HG03060 (cell line): Measurements from ENCODE around the gene DEFB126.
"Not testable (repeated sequence)": the region's sequence is repeated elsewhere in the genome, so short reads cannot be mapped to it uniquely, and the experiment has no call there.

ENCODE experiments used
- ATAC-seq: cut with Tn5 transposase; IDR thresholded peaks from one replicate; pipeline ENCODE4 v1.9.1; 2021; ENCODE audit warnings: low read depth, moderate number of reproducible peaks; ENCODE audit not compliant: unreplicated experiment

Gene DEFB126

GRCh38 chr20:142290-142689, at the start of gene DEFB126:
DEFB126 (plus strand) TSS chr20:142590; CDS start chr20:142629, 39 bp downstream.
- no peak for ATAC-seq

DNA sequence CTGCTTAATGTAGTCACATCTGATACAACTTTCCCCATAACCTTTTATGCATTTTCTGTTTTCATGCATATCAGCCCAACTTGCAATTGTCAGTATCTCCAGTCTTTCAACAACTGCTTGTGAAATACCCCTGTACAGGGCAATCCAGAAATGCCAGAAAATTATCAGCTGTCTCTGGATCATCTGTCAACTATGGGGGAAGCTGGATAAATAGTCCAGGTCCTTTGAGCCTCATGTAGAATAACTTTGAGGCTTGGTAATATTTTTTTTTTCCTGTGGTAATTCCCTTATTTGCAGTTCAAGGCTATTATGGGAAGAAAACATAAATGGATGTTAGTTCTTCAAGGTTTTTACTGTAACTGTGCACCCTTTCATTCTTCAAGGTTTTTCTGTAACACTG, 48.7 kb upstream of the DEFB126 start:
- ATAC-seq = no peak

DNA sequence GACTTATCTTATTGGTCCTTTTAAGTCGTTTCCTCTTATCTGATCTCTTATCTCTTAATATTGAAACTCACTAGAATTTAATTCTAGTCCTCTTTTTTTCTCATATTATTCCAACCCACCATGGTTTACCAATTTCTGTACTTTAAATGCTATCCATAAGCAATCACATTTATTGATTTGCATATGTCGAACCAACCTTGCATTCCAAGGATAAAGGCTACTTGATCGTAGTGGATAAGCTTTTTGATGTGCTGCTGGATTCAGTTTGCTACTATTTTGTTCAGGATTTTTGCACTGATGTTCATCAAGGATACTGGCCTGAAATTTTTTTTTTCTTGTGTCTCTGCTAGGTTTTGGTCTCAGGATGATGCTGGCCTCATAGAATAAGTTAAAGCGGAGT, 47.2 kb upstream of the DEFB126 start:
- no peak for ATAC-seq

- not testable (repeated sequence) for ATAC-seq
These were observed 44.7 kb upstream of the DEFB126 start for GRCh38 chr20:97691-98090.

DNA sequence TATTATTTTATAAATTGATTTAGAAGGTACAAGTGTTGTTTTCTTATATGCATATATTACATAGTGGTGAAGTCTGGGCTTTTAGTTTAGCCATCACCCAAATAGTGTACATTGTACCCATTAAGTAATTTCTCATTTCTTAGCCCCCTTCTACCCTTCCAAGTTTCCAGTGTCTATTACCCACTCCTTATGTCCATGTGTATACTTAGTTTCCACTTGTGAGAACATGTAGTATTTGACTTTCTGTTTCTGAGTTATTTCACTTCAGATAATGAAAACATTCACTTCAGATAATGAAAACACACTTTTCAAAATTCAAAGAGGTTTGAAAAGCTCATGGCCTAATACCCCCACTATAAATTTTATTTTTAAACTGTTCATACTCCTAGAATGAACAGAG, 40.4 kb upstream of the DEFB126 start:
- no peak for ATAC-seq

DNA sequence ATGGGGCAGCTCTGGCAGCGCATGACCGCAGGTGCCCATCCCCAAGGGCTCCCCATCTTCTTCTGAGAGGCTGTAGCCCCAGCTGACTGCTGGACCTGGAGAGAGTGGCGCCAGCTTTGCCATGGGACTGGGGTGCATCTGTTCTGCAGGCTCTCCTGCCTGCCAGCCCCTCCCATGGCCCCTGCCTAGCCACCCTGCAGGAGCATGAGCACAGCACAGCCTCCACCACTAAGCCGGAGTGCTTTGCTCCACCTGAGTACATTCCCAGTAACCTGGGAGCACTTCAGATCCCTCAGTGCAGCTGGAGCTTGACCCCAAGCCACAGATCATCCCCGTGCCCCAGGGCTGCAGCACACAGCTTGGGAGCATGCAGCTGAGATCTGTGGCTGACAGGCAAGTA, 38.9 kb upstream of the DEFB126 start:
- no peak for ATAC-seq

GRCh38 chr20:112396-112795, 30.0 kb upstream of the DEFB126 start:
- ATAC-seq = no peak

- ATAC-seq = no peak
These were observed 24.9 kb upstream of the DEFB126 start for GRCh38 chr20:117518-117917.

- ATAC-seq = not testable (repeated sequence)
These were observed 12.5 kb upstream of the DEFB126 start for GRCh38 chr20:129786-130323.

- no peak for ATAC-seq
These were observed 4.5 kb upstream of the DEFB126 start for GRCh38 chr20:137668-138490.

DNA sequence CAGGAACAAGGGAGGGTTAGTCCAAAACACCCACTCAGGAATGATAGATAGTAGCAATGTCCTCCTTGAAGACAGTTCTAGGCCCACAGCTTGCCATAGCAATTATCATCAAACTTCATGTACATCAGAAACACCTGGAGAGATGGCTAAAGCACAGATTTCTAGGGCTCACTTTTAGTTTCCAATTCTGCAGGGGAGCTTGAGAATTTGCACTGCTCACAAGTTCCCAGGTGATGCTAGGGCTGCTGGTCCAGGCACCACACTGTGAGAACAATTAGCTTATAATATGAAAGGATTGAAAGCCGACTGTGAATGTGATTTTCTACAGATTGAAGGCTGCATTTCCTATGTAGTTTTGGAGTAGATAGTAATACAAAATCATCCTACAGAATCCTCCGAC, 3.5 kb downstream of the DEFB126 start:
- no peak for ATAC-seq

DNA sequence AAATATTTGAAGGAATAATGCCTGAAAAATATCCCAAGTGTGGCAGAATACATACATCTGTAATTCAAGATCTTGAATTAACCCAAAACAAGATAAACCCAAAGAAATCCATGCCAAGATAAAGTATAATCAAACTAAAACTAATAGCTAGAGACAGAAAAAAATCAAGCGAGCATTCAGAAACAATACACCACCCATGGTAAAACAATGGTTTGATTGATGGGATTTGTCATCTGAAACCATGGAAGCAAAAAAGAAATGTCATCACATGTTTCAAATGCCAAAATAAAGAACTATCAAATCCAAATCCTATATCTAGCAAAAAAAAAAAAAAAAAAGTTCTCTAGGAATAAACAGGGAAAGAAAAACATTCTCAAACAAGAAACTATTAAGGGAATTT, 9.7 kb downstream of the DEFB126 start:
- no peak for ATAC-seq

- no peak for ATAC-seq
These were observed 14.8 kb downstream of the DEFB126 start, which contains the start of gene DEFB127 for GRCh38 chr20:157154-157553. DEFB127 (plus strand) TSS chr20:157454; CDS start chr20:157545, 91 bp downstream.

DNA sequence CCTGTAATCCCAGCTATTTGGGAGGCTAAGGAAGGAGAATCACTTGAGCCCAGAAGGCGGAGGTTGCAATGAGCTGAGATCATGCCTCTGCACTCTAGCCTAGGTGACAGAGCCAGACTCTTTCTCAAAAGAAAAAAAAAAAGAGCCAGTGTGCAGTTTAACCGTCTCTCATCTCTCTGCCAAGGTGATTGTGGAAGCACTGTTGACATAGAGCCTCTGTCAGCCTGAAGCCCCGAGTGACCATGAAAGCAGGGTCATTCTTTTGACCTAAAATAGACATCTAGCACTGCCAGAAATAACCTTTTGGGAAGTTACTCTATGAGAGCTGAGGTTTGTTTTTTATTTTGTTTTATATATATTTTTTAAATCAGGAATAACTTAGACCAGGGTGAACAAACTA, 22.2 kb downstream of the DEFB126 start:
- no peak for ATAC-seq

GRCh38 chr20:168876-169275, 26.5 kb downstream of the DEFB126 start:
- ATAC-seq = no peak

GRCh38 chr20:184288-184687, 41.9 kb downstream of the DEFB126 start:
- ATAC-seq = no peak

DNA sequence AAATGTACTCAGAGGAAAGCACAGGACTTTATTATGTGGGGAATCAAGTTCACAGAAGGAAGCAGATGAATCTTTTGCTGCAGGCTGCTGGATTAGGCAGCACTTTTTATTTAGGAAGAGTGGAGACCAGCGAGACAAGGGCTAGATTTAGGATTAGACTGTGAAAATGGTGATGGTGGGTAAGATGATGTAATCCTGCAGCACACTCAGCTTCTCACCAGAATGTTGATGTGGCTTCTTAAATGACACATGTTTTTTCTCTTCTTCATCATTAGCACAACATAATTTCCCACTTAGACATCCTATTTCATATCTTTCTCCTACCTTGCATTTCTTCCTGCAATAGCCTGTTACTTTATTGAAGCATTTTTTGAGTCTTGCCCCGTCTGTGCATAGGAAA, 45.3 kb downstream of the DEFB126 start:
- no peak for ATAC-seq

DNA sequence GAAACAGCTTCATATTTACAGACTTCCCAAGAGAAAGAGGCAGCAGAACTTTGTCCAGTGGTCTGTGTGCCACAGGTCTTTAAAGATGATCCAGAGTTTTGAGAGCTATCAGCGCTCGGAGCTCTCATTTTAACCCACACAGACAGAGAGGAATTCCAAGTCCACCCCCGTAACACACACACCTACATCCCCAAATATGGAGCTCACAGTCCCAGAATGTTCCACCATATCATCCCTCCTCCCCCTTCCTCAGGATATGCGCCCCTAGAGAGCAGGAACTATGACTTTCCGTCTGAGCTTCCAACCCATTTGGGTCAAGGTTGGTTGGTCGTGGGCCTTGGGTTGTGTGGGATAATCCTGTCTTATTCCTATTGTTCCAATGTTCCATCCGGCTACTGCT, 47.2 kb downstream of the DEFB126 start, which contains the start of gene DEFB128:
Gene DEFB128, minus strand, starts transcription at position 101 of the 400 bp plus-strand sequence. Its CDS starts 88 bp downstream, at position 13.
- no peak for ATAC-seq
